Mucosa of rectum (tissue), 2 donors: Measurements from ENCODE around the gene NPR2.

Experiments used
- H3K27ac ChIP-seq, 2 donors: one replicate each; pipeline ENCODE4 v1.7.0; 2013; ENCODE audit warnings: inconsistent platforms in 2 of 2, low read depth in 2 of 2, low read length in 2 of 2
- H3K27me3 ChIP-seq, 2 donors: one replicate each; pipeline ENCODE4 v1.7.0; 2013; ENCODE audit warnings: low read length in 2 of 2; ENCODE audit not compliant: control insufficient read depth in 2 of 2, insufficient read depth in 2 of 2
- H3K36me3 ChIP-seq, 2 donors: one replicate each; pipeline ENCODE4 v1.7.0; 2013; ENCODE audit warnings: low read length in 2 of 2; ENCODE audit not compliant: control insufficient read depth in 2 of 2, insufficient read depth in 2 of 2
- H3K4me1 ChIP-seq, 2 donors: one replicate each; pipeline ENCODE4 v1.7.0; 2013; ENCODE audit warnings: low read length in 2 of 2, mild to moderate bottlenecking in 1 of 2; ENCODE audit not compliant: control insufficient read depth in 2 of 2, insufficient read depth in 2 of 2
- H3K4me3 ChIP-seq, 2 donors: one replicate each; pipeline ENCODE4 v1.7.0; 2013; ENCODE audit warnings: low read length in 2 of 2
- H3K9ac ChIP-seq, 2 donors: one replicate each; pipeline ENCODE4 v1.7.0; 2013; ENCODE audit warnings: low read length in 2 of 2, low read depth in 1 of 2, mild to moderate bottlenecking in 1 of 2
- H3K9me3 ChIP-seq, 2 donors: one replicate each; pipeline ENCODE4 v1.7.0; 2013; ENCODE audit warnings: low read length in 2 of 2; ENCODE audit not compliant: control insufficient read depth in 2 of 2
- donor health status: healthy.
- donor health status: Normal muscosa, but diverticular disease.

The NPR2 gene

GRCh38 chr9:35797311-35798109 is 6.1 kb downstream of the NPR2 start:
- H3K36me3 ChIP-seq: peaks cover 25 to 26% of the 10 kb centered on the region in 2 donors
- H3K27ac ChIP-seq: no peak overlapping the region
- H3K9ac ChIP-seq: no peak overlapping the region
- H3K27me3 ChIP-seq: no peaks in the 10 kb centered on the region
- H3K4me1 ChIP-seq: peaks cover 0 to 4% of the 10 kb centered on the region in 2 donors
- H3K9me3 ChIP-seq: no peaks in the 10 kb centered on the region
- no peak overlapping the region for H3K4me3 ChIP-seq

- no peak overlapping the region for H3K9ac ChIP-seq
- no peak overlapping the region for H3K4me3 ChIP-seq
- H3K27me3 ChIP-seq: no peaks in the 10 kb centered on the region
- H3K9me3 ChIP-seq: no peaks in the 10 kb centered on the region
- H3K4me1 ChIP-seq: no peaks in the 10 kb centered on the region
- H3K36me3 ChIP-seq: peaks cover 26% of the 10 kb centered on the region in 2 donors
- no peak overlapping the region for H3K27ac ChIP-seq
Observed at GRCh38 chr9:35798658-35799374, 7.4 kb downstream of the NPR2 start.

- Histone ChIP-seq H3K9me3 (no peaks in the 10 kb centered on the region), H3K4me1 (no peaks in the 10 kb centered on the region), H3K27ac (no peak overlapping the region), H3K27me3 (no peaks in the 10 kb centered on the region), H3K4me3 (no peak overlapping the region), H3K9ac (no peak overlapping the region), H3K36me3 (peaks cover 26 to 32% of the 10 kb centered on the region in 2 donors)
Observed at GRCh38 chr9:35800530-35800929, 9.1 kb downstream of the NPR2 start.

GRCh38 chr9:35801328-35802128 is 10.1 kb downstream of the NPR2 start:
- H3K27ac ChIP-seq: no peak overlapping the region
- H3K4me3 ChIP-seq: no peak overlapping the region
- peaks cover 35 to 42% of the 10 kb centered on the region in 2 donors for H3K36me3 ChIP-seq
- H3K9ac ChIP-seq: no peak overlapping the region
- no peaks in the 10 kb centered on the region for H3K9me3 ChIP-seq
- H3K4me1 ChIP-seq: no peaks in the 10 kb centered on the region
- H3K27me3 ChIP-seq: no peaks in the 10 kb centered on the region

- Histone ChIP-seq H3K9ac (no peak overlapping the region), H3K36me3 (peaks cover 37 to 61% of the 10 kb centered on the region in 2 donors), H3K4me1 (no peaks in the 10 kb centered on the region), H3K27me3 (no peaks in the 10 kb centered on the region), H3K27ac (no peak overlapping the region), H3K9me3 (no peaks in the 10 kb centered on the region), H3K4me3 (no peak overlapping the region)
Observed at GRCh38 chr9:35806101-35806500, 14.7 kb downstream of the NPR2 start.

GRCh38 chr9:35808433-35808832 is 17.0 kb downstream of the NPR2 start:
- Histone ChIP-seq H3K4me3 (no peak overlapping the region), H3K9ac (no peak overlapping the region), H3K27me3 (no peaks in the 10 kb centered on the region), H3K27ac (no peak overlapping the region), H3K36me3 (peaks cover 23 to 43% of the 10 kb centered on the region in 2 donors), H3K9me3 (no peaks in the 10 kb centered on the region), H3K4me1 (peaks cover 12 to 15% of the 10 kb centered on the region in 2 donors)

- no peaks in the 10 kb centered on the region for H3K9me3 ChIP-seq
- no peaks in the 10 kb centered on the region for H3K27me3 ChIP-seq
- H3K4me3 ChIP-seq: no peak overlapping the region
- H3K9ac ChIP-seq: no peak overlapping the region
- peaks cover 23 to 41% of the 10 kb centered on the region in 2 donors for H3K36me3 ChIP-seq
- H3K4me1 ChIP-seq: peaks cover 19 to 26% of the 10 kb centered on the region in 2 donors
- H3K27ac ChIP-seq: no peak overlapping the region
Observed at GRCh38 chr9:35810122-35810521, 18.7 kb downstream of the NPR2 start.

- Histone ChIP-seq H3K9me3 (no peaks in the 10 kb centered on the region), H3K4me3 (peak overlapping the region; percentile 70 to 89), H3K4me1 (peaks cover 19 to 26% of the 10 kb centered on the region in 2 donors), H3K27ac (peak overlapping the region; percentile 58 to 65), H3K9ac (peak overlapping the region in 1 of 2 donors; percentile 66), H3K27me3 (no peaks in the 10 kb centered on the region), H3K36me3 (peaks cover 15 to 28% of the 10 kb centered on the region in 2 donors)
Observed at GRCh38 chr9:35811381-35812024, 20.1 kb downstream of the NPR2 start.

- Histone ChIP-seq H3K4me3 (peak within 1 kb of the TSS; percentile 70 to 89), H3K27ac (peak within 1 kb of the TSS; percentile 58 to 65), H3K36me3 (peaks cover 11 to 23% of the 10 kb centered on the region in 2 donors), H3K9ac (peak within 1 kb of the TSS; percentile 50 to 66), H3K9me3 (no peaks in the 10 kb centered on the region), H3K27me3 (no peaks in the 10 kb centered on the region), H3K4me1 (peaks cover 19 to 26% of the 10 kb centered on the region in 2 donors)
Observed at GRCh38 chr9:35812025-35812602, 20.7 kb downstream of the NPR2 start, which contains the start of gene SPAG8. Gene SPAG8, minus strand, starts transcription at chr9:35812262. Its CDS starts 115 bp downstream, at chr9:35812147.
